T follicular helper cell (primary cell): ENCODE results near the gene MRPL36.
"Not testable (repeated sequence)": the region's sequence is repeated elsewhere in the genome, so short reads cannot be mapped to it uniquely, and the experiment has no call there.

ENCODE experiments used
- DNase-seq: peaks from one replicate; pipeline ENCODE4 v3.0.0-alpha.2; 2020; ENCODE audit warnings: low read depth

Gene MRPL36

DNA sequence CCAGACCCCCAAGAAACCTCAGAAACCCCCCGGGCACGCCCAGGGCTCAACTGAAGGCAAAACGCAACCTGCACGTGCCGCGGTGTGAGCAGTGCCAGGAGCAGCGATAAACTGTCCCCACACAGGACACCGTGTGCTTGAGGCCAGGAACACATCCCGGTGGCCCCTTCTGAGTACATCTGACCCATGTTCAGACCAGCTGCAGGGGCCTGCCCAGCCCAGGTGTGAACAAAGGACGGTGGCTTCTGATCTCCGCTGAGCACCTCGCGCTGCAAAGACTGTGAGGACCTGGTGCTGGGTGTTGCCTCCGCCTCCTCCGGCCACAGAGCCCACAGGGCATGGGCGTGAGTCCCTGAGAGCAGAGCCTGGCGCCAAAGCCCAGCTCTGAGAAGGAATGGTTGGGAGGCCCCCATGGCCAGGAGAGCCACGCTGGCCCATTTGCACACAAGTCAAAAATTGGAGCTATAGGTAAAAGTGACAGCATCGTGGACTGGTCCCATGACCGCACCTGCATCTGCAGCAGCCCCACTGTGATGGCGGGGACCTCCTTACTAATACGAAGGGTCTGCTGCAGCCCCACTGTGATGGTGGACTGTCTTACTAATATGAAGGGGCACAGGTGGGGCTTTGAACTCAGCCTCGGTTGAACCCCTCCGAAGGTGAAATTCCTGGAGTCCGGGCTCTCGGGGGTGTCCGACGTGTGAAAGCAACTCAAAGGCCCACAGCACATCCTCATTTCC lies 33.0 kb upstream of the MRPL36 start:
- no peak for DNase-seq

GRCh38 chr5:1831677-1832313 lies 32.2 kb upstream of the MRPL36 start:
- DNase-seq, result no peak

GRCh38 chr5:1831257-1831656 lies 31.6 kb upstream of the MRPL36 start:
- no peak for DNase-seq

GRCh38 chr5:1830571-1831228 lies 31.1 kb upstream of the MRPL36 start:
- no peak for DNase-seq

DNA sequence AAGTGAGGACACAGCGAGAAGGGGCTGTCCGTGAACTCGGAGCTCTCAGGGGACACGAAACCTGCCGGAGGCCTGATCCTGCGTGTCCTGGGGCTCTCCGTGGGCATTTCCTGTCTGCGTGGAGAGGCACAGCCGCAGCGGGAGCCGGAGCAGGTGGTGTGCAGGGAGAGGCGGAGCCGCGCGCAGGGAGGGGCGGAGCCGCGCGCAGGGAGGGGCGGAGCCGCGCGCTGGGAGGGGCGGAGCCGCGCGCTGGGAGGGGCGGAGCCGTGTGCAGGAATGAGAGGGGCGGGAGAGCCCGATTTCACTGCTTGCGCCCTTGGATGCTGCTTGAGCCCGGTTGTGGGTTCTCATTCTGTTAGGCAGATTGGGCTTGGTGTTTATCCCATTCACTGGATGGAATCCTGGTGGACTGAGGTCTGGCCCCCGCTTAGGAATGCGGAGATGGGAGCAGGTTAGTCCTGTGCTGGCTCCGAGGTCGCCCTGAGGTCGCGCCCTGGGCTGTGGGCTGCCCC lies 28.3 kb upstream of the MRPL36 start:
- DNase-seq, result peak; percentile 25

- DNase-seq, result no peak
These were observed 27.6 kb upstream of the MRPL36 start for GRCh38 chr5:1827025-1827885.

DNA sequence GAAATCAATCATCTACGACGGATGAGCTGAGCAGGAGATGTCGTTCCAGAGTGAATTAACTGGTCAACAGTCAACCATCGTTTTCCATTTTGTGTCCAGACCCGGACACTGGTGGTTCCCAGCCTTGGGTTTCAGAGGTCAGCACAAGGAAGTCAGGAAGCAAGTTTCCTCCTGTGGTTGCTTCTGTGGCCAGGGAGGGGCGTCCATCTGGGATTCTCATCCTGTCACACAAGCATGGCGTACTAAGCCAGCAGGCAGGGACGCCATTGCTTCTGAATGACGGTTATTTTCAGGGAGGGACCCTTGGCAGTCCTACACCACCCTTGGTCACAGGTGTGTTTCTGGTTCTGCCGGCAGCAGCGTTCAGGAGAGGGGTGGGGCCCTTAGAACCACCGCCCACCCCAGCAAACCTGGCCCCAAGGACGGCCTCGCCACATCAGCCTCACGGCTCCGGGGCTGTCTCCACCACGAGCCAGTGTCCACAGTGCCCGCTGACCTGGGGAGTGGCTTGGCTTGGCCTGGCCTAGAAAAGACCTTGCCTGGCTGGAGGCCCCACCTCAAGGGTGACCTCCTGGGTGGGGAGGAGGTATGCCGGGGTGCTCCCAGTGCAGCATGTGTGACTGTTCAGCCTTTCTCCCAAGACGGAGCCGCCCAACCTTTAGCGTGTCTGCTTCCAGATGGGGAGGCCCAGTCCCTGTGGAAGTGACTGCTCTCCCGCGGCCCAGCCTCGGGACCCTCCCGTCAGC lies 26.8 kb upstream of the MRPL36 start:
- DNase-seq, result no peak

DNA sequence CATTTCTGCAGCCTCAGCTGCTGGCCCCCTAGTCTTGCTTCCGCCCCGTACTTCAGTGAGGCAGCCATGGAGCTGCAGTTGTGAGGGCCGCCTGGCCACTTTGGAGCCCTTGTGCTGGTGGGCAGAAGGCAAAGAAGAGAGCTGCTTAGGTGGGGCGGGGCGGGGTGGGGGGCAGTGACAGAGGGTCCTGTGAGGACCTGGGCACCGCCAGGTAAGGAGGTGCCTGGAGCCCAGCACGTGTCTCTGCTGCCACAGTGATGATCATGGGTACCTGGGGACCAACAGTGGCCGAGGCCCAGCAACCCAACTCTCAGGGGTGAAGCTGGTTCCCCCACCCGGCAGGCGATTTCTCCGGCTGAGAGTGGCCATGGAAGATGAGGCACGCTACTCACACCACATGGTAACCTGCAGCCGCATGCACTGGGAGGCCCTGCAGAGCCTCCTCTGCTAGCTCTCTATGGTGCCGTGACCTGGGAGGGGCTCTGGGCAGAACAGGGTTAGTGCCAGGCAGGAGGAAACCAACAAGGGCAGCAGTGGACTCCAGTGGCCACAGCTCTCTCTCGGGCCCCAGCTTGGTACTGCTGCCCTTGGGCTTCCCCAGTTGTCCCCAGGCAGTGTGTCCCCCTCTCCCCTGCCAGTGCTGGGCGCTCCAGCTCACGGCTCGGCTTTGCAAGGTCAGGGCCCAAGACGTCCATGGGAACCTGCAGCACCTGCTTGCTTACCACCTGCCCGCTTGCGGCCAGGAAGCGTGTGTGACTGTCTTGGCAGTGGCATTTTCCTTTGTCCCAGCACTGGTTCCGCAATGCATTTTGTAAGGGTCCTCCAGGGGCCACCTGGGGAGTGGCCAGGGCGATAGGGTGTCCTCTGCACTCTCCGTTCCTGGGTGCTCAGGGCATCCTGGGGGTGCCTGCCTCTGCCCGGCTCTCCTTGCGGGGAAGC lies 25.5 kb upstream of the MRPL36 start:
- DNase-seq, result no peak

- no peak for DNase-seq
These were observed 24.6 kb upstream of the MRPL36 start for GRCh38 chr5:1824109-1824821.

GRCh38 chr5:1823381-1824034 lies 23.9 kb upstream of the MRPL36 start:
- DNase-seq, result no peak

- DNase-seq, result no peak
These were observed 22.2 kb upstream of the MRPL36 start for GRCh38 chr5:1821862-1822261.

DNA sequence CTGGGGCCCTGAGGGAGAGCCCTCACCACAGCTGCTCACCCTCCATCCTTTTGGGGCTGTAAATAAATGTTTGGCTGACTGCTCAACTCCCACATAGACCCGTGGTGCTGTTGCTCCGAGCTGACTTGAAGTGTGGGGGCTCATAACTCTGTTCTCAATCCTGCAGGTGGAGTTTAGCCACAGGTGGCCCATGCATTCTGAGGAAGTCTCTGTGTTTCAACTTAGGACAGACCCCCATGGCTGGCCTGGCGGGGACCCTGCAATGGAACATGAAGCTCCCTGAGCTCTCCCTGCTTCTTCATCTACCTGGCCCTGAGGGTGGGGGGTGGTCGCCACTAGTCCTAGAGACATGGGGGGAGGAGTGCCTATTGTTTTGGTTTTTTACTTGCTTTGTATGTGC lies 21.3 kb upstream of the MRPL36 start:
- DNase-seq, result no peak

GRCh38 chr5:1820381-1820780 lies 20.7 kb upstream of the MRPL36 start:
- no peak for DNase-seq

- DNase-seq, result no peak
These were observed 19.8 kb upstream of the MRPL36 start for GRCh38 chr5:1819458-1819857.

DNA sequence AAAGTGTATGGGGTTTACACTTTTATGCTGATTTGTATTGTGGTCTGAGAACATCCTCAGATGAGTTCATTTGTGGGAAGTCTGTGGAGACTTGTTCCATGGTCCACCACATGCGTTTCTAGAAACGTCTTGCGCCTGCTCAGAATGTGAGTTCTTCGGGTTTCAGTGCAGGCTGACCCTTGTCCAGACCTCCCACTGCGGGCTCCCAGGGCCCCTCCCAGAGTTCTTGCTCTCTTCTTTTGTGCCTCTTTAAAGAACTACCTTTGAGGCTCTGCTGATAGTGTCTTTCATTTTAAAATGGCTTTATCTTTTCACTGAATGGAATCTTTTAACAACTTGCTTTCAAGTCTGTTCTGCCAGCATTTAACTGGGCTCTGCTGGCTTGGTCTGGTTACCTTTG lies 19.1 kb upstream of the MRPL36 start:
- DNase-seq, result no peak

GRCh38 chr5:1817261-1818043 lies 17.8 kb upstream of the MRPL36 start:
- DNase-seq, result no peak

DNA sequence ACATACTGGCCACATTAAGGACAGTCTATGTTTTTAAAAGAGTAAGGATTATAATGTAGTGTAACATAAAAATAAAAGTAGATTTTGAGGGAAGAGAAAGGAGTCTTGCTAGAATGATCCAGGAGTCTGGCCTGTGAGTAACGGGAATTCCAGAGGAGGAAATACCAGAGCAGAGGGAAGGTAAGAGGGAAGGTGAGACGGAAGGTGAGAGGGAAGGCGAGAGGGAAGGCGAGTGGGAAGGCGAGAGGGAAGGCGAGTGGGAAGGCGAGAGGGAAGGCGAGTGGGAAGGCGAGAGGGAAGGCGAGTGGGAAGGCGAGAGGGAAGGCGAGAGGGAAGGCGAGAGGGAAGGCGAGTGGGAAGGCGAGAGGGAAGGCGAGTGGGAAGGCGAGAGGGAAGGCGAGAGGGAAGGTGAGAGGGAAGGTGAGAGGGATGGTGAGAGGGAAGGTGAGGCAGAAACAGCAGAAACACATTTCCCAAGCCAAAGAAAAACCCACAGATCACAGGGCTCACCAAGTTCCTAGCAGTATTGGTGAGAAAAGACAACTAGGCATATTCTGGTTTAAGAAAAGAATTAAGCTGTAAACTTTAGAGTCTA lies 17.0 kb upstream of the MRPL36 start:
- DNase-seq, result not testable (repeated sequence)

- no peak for DNase-seq
These were observed 16.2 kb upstream of the MRPL36 start for GRCh38 chr5:1815881-1816292.
